ENCODE results near the gene BRK1. TPM values are rescaled to one million over a fixed set of nuclear protein-coding genes. Genes with fewer than 3 reads are reported as not detected.
A peak's percentile ranks its signal among the peaks of the same experiment; 100 is the strongest.
"Not testable (repeated sequence)": the region's sequence is repeated elsewhere in the genome, so short reads cannot be mapped to it uniquely, and the experiment has no call there.

Gene BRK1
- 168 TPM for polyA plus RNA-seq (2013, experiment 1 of 2; ENCODE audit: insufficient read length)
- polyA plus RNA-seq (2013, experiment 2 of 2; ENCODE audit: insufficient read length), result 165 TPM

GRCh38 chr3:10115326-10116137, at the start of gene BRK1:
TSS of gene BRK1 (plus strand) at chr3:10115675. CDS start at chr3:10115702, 27 bp downstream.
- DNase-seq, result peak; percentile 97

GRCh38 chr3:10070077-10070476, 45.4 kb upstream of the BRK1 start:
- not testable (repeated sequence) for DNase-seq

- DNase-seq, result no peak
Observed at GRCh38 chr3:10074666-10075065, 40.8 kb upstream of the BRK1 start.

- DNase-seq, result no peak
Observed at GRCh38 chr3:10081871-10082270, 33.6 kb upstream of the BRK1 start.

GRCh38 chr3:10085738-10086137, 29.7 kb upstream of the BRK1 start:
- no peak for DNase-seq

GRCh38 chr3:10088256-10088655, 27.2 kb upstream of the BRK1 start:
- DNase-seq, result peak; percentile 2

- DNase-seq, result no peak
Observed at GRCh38 chr3:10090179-10090578, 25.3 kb upstream of the BRK1 start.

GRCh38 chr3:10090774-10091173, 24.7 kb upstream of the BRK1 start:
- not testable (repeated sequence) for DNase-seq

- DNase-seq, result not testable (repeated sequence)
Observed at GRCh38 chr3:10091387-10091786, 24.1 kb upstream of the BRK1 start.

GRCh38 chr3:10093678-10094077, 21.8 kb upstream of the BRK1 start:
- no peak for DNase-seq

GRCh38 chr3:10099041-10099440, 16.4 kb upstream of the BRK1 start:
- DNase-seq, result no peak

- DNase-seq, result no peak
Observed at GRCh38 chr3:10106919-10107318, 8.6 kb upstream of the BRK1 start.

GRCh38 chr3:10108091-10108490, 7.4 kb upstream of the BRK1 start, which contains the start of gene FANCD2OS:
TSS of gene FANCD2OS (minus strand) at chr3:10108255. CDS start at chr3:10104774, 3,481 bp downstream.
- no peak for DNase-seq

- peak; percentile 44 for DNase-seq
Observed at GRCh38 chr3:10116138-10116460, 624 bp downstream of the BRK1 start.

GRCh38 chr3:10116928-10117327, 1.5 kb downstream of the BRK1 start:
- DNase-seq, result no peak

GRCh38 chr3:10119376-10119775, 3.9 kb downstream of the BRK1 start:
- no peak for DNase-seq

GRCh38 chr3:10121064-10121463, 5.6 kb downstream of the BRK1 start:
- no peak for DNase-seq

GRCh38 chr3:10122724-10123123, 7.2 kb downstream of the BRK1 start:
- DNase-seq, result no peak

- DNase-seq, result not testable (repeated sequence)
Observed at GRCh38 chr3:10135872-10136271, 20.4 kb downstream of the BRK1 start.

- DNase-seq, result no peak
Observed at GRCh38 chr3:10136426-10137005, 21.0 kb downstream of the BRK1 start.

GRCh38 chr3:10137178-10137577, 21.7 kb downstream of the BRK1 start:
- no peak for DNase-seq

GRCh38 chr3:10140996-10141546, 25.6 kb downstream of the BRK1 start:
- no peak for DNase-seq

- DNase-seq, result no peak
Observed at GRCh38 chr3:10142707-10143560, 27.5 kb downstream of the BRK1 start.
